Cerebellar cortex (tissue), 1 donor: ENCODE results near the gene SERPINA5.
"Not testable (repeated sequence)": the region's sequence is repeated elsewhere in the genome, so short reads cannot be mapped to it uniquely, and the experiment has no call there.

Source experiments
- DNase-seq: peaks from one replicate; pipeline ENCODE4 v3.0.0-alpha.2; 2015; ENCODE audit warnings: low spot score

Gene SERPINA5

GRCh38 chr14:94573475-94574277, 7.5 kb upstream of the SERPINA5 start:
- no peak for DNase-seq

- DNase-seq = no peak
These were observed 6.9 kb upstream of the SERPINA5 start for GRCh38 chr14:94574336-94574735.

GRCh38 chr14:94575730-94576585, 5.3 kb upstream of the SERPINA5 start:
- DNase-seq = no peak

- not testable (repeated sequence) for DNase-seq
These were observed 3.8 kb upstream of the SERPINA5 start for GRCh38 chr14:94577472-94577871.

GRCh38 chr14:94578712-94579111, 2.5 kb upstream of the SERPINA5 start:
- no peak for DNase-seq

GRCh38 chr14:94582199-94582750, 1.0 kb downstream of the SERPINA5 start:
- no peak for DNase-seq

GRCh38 chr14:94582851-94583250, 1.6 kb downstream of the SERPINA5 start:
- DNase-seq = no peak

- no peak for DNase-seq
These were observed 2.3 kb downstream of the SERPINA5 start for GRCh38 chr14:94583557-94583956.

GRCh38 chr14:94584591-94585280, 3.5 kb downstream of the SERPINA5 start:
- no peak for DNase-seq

- no peak for DNase-seq
These were observed 5.4 kb downstream of the SERPINA5 start for GRCh38 chr14:94586635-94587034.

- no peak for DNase-seq
These were observed 7.1 kb downstream of the SERPINA5 start for GRCh38 chr14:94588311-94588710.

- no peak for DNase-seq
These were observed 9.8 kb downstream of the SERPINA5 start for GRCh38 chr14:94591073-94591472.

GRCh38 chr14:94591871-94592270, 10.6 kb downstream of the SERPINA5 start:
- DNase-seq = no peak

GRCh38 chr14:94592457-94592856, 11.2 kb downstream of the SERPINA5 start:
- no peak for DNase-seq

- DNase-seq = no peak
These were observed 12.1 kb downstream of the SERPINA5 start for GRCh38 chr14:94593376-94593748.

GRCh38 chr14:94593749-94594431, 12.7 kb downstream of the SERPINA5 start:
- DNase-seq = no peak

- no peak for DNase-seq
These were observed 13.2 kb downstream of the SERPINA5 start for GRCh38 chr14:94594441-94594840.

- DNase-seq = no peak
These were observed 14.7 kb downstream of the SERPINA5 start for GRCh38 chr14:94595912-94596311.

- DNase-seq = no peak
These were observed 15.1 kb downstream of the SERPINA5 start for GRCh38 chr14:94596361-94596760.

GRCh38 chr14:94597788-94598187, 16.6 kb downstream of the SERPINA5 start:
- no peak for DNase-seq

- no peak for DNase-seq
These were observed 17.2 kb downstream of the SERPINA5 start for GRCh38 chr14:94598506-94598815.
